GM23248 (cell line): ENCODE results near the gene DENND5A. TPM values are rescaled to one million over a fixed set of nuclear protein-coding genes. Genes with fewer than 3 reads are reported as not detected.

Experiments
- DNase-seq: peaks from one replicate; pipeline ENCODE4 v3.0.0-alpha.2; 2015
- H2AFZ ChIP-seq: fragments of 200-600 bp; sonication (generic); 2 replicates; pipeline ENCODE4 v1.6.1; 2016; ENCODE audit warnings: antibody characterized with exemption
- H3F3A ChIP-seq: fragments of 200-600 bp; sonication (generic); 2 replicates; pipeline ENCODE4 v1.6.1; 2016; ENCODE audit warnings: mild to moderate bottlenecking, antibody characterized with exemption, mixed run types; ENCODE audit not compliant: insufficient read depth
- H3K27ac ChIP-seq: fragments of 200-600 bp; sonication (generic); 2 replicates; pipeline ENCODE4 v1.5.1; 2016; ENCODE audit warnings: mild to moderate bottlenecking
- H3K27me3 ChIP-seq: fragments of 200-600 bp; sonication (generic); replicated peaks from 2 replicates; pipeline ENCODE4 v1.6.1; 2016; ENCODE audit warnings: mild to moderate bottlenecking; ENCODE audit not compliant: insufficient read depth
- H3K36me3 ChIP-seq: fragments of 200-600 bp; sonication (generic); 2 replicates; pipeline ENCODE4 v1.6.1; 2016; ENCODE audit warnings: low read depth, mild to moderate bottlenecking
- H3K4me1 ChIP-seq: fragments of 200-600 bp; sonication (generic); 2 replicates; pipeline ENCODE4 v1.6.1; 2016; ENCODE audit warnings: mild to moderate bottlenecking; ENCODE audit not compliant: insufficient read depth
- H3K4me2 ChIP-seq: fragments of 200-600 bp; sonication (generic); one replicate; pipeline ENCODE4 v1.6.1; 2016; ENCODE audit warnings: mild to moderate bottlenecking; ENCODE audit not compliant: unreplicated experiment
- H3K4me3 ChIP-seq: fragments of 200-600 bp; sonication (generic); 2 replicates; pipeline ENCODE4 v1.5.1; 2016; ENCODE audit warnings: mild to moderate bottlenecking
- H3K79me2 ChIP-seq: fragments of 200-600 bp; sonication (generic); 2 replicates; pipeline ENCODE4 v1.6.1; 2016; ENCODE audit warnings: mild to moderate bottlenecking; ENCODE audit not compliant: insufficient read depth
- H3K9ac ChIP-seq: fragments of 200-600 bp; sonication (generic); 2 replicates; pipeline ENCODE4 v1.6.1; 2016; ENCODE audit warnings: mild to moderate bottlenecking
- H3K9me2 ChIP-seq: fragments of 200-600 bp; sonication (generic); 2 replicates; pipeline ENCODE4 v1.6.1; 2016; ENCODE audit warnings: mixed run types, mild to moderate bottlenecking, moderate library complexity; ENCODE audit not compliant: insufficient read depth
- H3K9me3 ChIP-seq: fragments of 200-600 bp; sonication (generic); one replicate; pipeline ENCODE4 v1.6.1; 2017; ENCODE audit warnings: low read depth
- H4K20me1 ChIP-seq: fragments of 200-600 bp; sonication (generic); 2 replicates; pipeline ENCODE4 v1.6.0; 2016; ENCODE audit not compliant: insufficient read depth
- EZH2 ChIP-seq: fragments of 200-600 bp; sonication (generic); IDR thresholded peaks from 2 replicates; pipeline ENCODE4 v1.6.1; 2018; ENCODE audit warnings: antibody characterized with exemption, mild to moderate bottlenecking; ENCODE audit not compliant: insufficient read depth, poor library complexity, severe bottlenecking
- EZH2phosphoT487 ChIP-seq: fragments of 200-600 bp; sonication (generic); IDR thresholded peaks from 2 replicates; pipeline ENCODE4 v1.6.1; 2018; ENCODE audit warnings: antibody characterized with exemption, moderate library complexity, mild to moderate bottlenecking, low read depth; ENCODE audit not compliant: insufficient read depth
- WGBS, 2 experiments: methylation state at CpG; one replicate each; pipeline ENCODE4 v1.1.6; 2015 to 2017; ENCODE audit warnings: low lambda C conversion rate in 2 of 2, low coverage in 1 of 2; ENCODE audit errors: missing lambda C conversion rate in 2 of 2; 5-methylcytosine and 5-hydroxymethylcytosine counted together
- in situ Hi-C: fragments of 300-500 bp; cut with MboI; formaldehyde crosslinking; loops from 2 replicates; pipeline ENCODE4 v1.15.0; 2020
- polyA plus RNA-seq: library from polyadenylated mRNA; unstranded; fragments of >200 nt; fragmentation: Nextera tagmentation; extraction: Ambion mirVana; gene quantifications from 2 replicates; pipeline ENCODE4 v1.2.1, GENCODE V29; 2016
- total RNA-seq: library from RNA; depleted of rRNA; stranded (reverse); fragments of >200 nt; shearing (Covaris generic); gene quantifications from 2 replicates; pipeline ENCODE4 v1.2.3, GENCODE V29; 2014

The DENND5A gene
- total and polyA plus RNA-seq, 2 experiments from 2014 or later = 28.4 to 127 TPM

DNA sequence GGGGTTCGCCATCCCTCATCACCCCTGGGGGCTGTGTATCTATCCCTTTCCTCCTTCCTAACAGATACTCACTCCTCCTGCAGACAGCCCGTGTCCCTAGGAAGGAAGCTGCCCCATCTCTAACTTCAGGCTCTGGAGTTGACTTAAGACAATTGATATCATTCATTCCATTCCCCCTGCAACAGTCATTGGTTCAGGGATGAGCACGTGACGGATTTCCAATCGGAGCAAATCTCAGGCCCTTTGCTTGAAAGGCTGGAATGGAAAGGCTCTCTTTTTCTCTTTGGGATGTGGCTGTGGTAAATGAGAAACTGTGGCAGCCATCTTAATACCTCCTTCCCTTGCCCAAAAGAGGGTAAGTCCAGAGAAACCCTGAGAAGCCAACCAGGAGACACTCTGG lies 168.7 kb downstream of the DENND5A start:
- Histone ChIP-seq H3K9me3 (no peaks in the 10 kb centered on the region), H3K27me3 (no peaks in the 10 kb centered on the region), H3K4me3 (no peak overlapping the region), H3K9ac (no peak overlapping the region), H3F3A (no peaks in the 10 kb centered on the region), H3K9me2 (no peaks in the 10 kb centered on the region), H3K79me2 (no peaks in the 10 kb centered on the region), H3K36me3 (no peaks in the 10 kb centered on the region), H4K20me1 (no peaks in the 10 kb centered on the region), H2AFZ (no peak overlapping the region), H3K4me2 (no peak overlapping the region), H3K4me1 (no peaks in the 10 kb centered on the region), H3K27ac (no peak overlapping the region)
- TF ChIP-seq EZH2 (no peak), EZH2phosphoT487 (no peak)
- in situ Hi-C loops = no loop called here
- 88 to 89% methylated on average over 5 of the region's 5 CpGs for WGBS, 2 experiments
- no peak for DNase-seq

DNA sequence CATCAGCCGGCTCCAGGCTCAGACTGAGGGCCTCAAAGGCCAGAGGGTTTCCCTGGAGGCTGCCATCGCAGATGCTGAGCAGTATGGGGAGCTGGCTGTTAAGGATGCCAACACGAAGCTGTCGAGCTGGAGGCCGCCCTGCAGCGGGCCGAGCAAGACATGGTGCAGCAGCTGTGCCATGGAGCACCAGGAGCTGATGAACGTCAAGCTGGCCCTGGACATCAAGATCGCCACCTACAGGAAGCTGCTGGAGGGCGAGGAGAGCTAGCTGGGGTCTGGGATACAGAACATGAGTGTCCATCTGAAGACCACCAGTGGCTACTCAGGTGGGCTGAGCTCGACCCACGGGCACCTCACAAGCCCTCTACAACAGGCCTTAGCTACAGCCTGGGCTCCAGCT lies 169.7 kb downstream of the DENND5A start:
- no peak overlapping the region for H3K4me3 ChIP-seq
- no peaks in the 10 kb centered on the region for H3K9me3 ChIP-seq
- no peak overlapping the region for H3K27ac ChIP-seq
- H3K9me2 ChIP-seq = no peaks in the 10 kb centered on the region
- H3F3A ChIP-seq = no peaks in the 10 kb centered on the region
- no peak overlapping the region for H2AFZ ChIP-seq
- H3K27me3 ChIP-seq = no peaks in the 10 kb centered on the region
- no peaks in the 10 kb centered on the region for H3K79me2 ChIP-seq
- DNase-seq = no peak
- in situ Hi-C loops = no loop called here
- 86 to 90% methylated on average over 10 to 12 of the region's 12 CpGs for WGBS, 2 experiments
- no peaks in the 10 kb centered on the region for H3K36me3 ChIP-seq
- no peak overlapping the region for H3K4me2 ChIP-seq
- TF ChIP-seq EZH2phosphoT487 (no peak), EZH2 (no peak)
- no peaks in the 10 kb centered on the region for H4K20me1 ChIP-seq
- H3K4me1 ChIP-seq = no peaks in the 10 kb centered on the region
- H3K9ac ChIP-seq = no peak overlapping the region

DNA sequence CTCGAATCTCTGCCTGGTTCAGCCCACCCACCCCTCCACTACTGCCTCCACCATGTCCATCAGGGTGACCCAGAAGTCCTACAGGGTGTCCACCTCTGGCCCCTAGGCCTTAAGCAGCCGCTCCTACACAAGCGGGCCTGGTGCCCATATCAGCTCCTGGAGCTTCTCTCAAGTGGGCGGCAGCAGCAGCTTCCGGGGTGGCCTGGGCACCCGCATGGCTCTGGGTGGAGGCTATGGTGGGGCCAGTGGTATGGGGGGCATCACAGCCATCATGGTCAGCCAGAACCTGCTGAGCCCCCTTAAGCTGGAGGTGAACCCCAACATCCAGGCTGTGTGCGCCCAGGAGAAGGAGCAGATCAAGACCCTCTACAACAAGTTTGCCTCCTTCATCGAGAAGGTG lies 170.7 kb downstream of the DENND5A start:
- in situ Hi-C loops = no loop called here
- WGBS, 2 experiments = 97 to 99% methylated on average over 8 of the region's 8 CpGs

DNA sequence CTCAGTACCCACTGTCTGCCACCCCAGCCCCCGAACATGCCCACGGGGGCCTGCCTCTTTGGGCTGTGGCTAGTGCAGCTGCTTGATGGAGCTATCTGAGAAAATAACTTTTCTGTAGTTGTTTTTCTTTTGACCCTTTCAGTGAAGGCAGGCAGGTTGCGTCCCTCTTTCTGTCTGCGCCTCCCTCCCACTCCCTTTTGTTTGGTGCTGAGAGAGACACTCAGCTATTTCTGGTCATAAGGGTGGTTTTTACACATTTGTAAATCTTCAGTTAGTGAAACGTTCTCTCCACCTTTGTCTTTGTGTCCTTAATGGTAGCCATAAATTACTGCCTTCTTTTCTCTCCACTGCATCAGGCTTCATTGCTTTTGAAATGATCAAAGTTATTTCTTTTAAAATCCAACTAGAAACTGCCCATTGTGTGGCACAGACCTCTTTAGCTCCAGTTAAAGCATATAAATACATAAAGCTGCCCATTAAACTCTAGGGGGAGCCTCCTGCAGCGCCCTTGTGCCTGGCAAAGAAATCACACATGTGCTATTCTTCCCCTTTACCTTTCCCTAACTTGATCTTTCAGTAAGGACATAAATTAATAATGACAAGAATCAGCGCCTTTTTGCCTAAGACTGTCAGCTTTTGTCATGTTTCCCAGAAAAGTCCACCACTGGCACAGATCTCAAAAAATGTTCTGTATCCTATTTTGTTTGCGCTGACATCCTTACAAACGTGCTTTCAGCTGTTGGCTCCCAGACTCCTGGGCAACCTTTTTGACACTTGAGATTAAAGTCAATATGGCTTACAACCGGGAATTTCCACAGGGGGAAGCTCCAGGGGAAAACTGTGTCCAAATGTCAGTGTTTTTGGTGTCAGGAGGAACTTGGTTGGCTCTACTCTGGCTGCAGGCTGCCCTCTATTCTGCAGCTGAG lies 172.0 kb downstream of the DENND5A start:
- H3K79me2 ChIP-seq = no peaks in the 10 kb centered on the region
- no peak overlapping the region for H3K4me3 ChIP-seq
- no peaks in the 10 kb centered on the region for H3K9me3 ChIP-seq
- H3K36me3 ChIP-seq = no peaks in the 10 kb centered on the region
- no peaks in the 10 kb centered on the region for H4K20me1 ChIP-seq
- H2AFZ ChIP-seq = no peak overlapping the region
- H3F3A ChIP-seq = no peaks in the 10 kb centered on the region
- H3K4me1 ChIP-seq = no peaks in the 10 kb centered on the region
- no peak for TF ChIP-seq EZH2
- TF ChIP-seq EZH2phosphoT487 = no peak
- WGBS, 2 experiments = 83 to 86% methylated on average over 10 of the region's 10 CpGs
- H3K27me3 ChIP-seq = no peaks in the 10 kb centered on the region
- no peak overlapping the region for H3K9ac ChIP-seq
- peak; percentile 21 for DNase-seq
- no peak overlapping the region for H3K4me2 ChIP-seq
- no peak overlapping the region for H3K27ac ChIP-seq
- in situ Hi-C loops = no loop called here
- no peaks in the 10 kb centered on the region for H3K9me2 ChIP-seq

More for the DNA sequence above, 170.7 kb downstream of the DENND5A start:
- no peak for TF ChIP-seq EZH2phosphoT487
- no peak for TF ChIP-seq EZH2
- H3K9me2 ChIP-seq = no peaks in the 10 kb centered on the region
- H3K4me3 ChIP-seq = no peak overlapping the region
- H3K4me1 ChIP-seq = no peaks in the 10 kb centered on the region
- H3K27ac ChIP-seq = no peak overlapping the region
- no peaks in the 10 kb centered on the region for H3K27me3 ChIP-seq
- H3F3A ChIP-seq = no peaks in the 10 kb centered on the region
- no peaks in the 10 kb centered on the region for H3K79me2 ChIP-seq
- H3K9ac ChIP-seq = no peak overlapping the region
- no peak overlapping the region for H3K4me2 ChIP-seq
- H3K36me3 ChIP-seq = no peaks in the 10 kb centered on the region
- H2AFZ ChIP-seq = no peak overlapping the region
- H4K20me1 ChIP-seq = no peaks in the 10 kb centered on the region
- DNase-seq = no peak
- no peaks in the 10 kb centered on the region for H3K9me3 ChIP-seq
